ENCODE results near the gene SPRED2. TPM values are rescaled to one million over a fixed set of nuclear protein-coding genes. Genes with fewer than 3 reads are reported as not detected.
A peak's percentile ranks its signal among the peaks of the same experiment; 100 is the strongest.

SPRED2 gene
- total and polyA plus RNA-seq, 8 donors, result 6.4 to 23.3 (median 11.5) TPM

DNA sequence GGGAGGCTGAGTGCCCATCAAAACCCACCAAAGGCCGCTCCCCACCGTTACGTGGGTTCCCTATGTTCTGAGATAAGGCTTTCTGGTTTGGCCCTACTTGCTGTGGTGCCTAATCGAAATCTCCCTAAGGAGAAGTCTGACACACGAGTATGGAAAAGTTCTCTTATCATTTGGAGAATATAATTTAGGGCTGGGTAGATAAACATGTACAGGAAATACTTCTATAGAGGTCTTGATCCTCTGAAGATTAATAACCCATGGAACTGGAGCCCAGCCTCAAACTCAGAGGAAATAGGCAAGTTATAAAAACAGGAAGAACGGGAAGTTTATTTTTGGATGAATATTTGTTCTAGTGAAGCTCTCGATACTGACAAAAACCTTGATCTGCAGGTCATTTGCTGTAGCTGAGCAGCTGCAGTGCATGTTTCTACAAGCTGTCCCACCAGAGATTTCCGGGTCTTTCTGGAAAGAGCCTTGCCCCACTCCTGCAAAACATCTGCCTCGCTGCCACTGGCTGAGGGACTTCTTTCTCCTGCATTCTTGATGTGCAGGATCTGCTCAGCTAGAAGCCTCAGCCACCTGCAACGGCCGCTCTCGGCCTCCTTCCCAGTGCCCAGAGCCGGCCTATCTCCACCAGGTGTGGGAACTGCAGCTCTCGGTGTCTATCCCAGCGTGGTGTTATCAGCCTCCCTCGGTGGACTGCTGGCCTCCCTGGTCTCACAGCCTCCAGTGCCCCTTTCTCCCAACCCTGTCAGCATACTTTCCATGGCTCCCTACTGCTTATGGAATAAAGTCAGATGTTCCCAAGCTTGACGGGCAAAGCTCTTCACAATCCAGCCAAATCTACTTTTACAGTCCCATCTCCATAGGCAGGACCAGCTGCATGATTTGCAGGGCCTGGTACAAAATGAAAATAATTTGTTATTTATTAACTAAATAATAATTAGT lies 48.6 kb downstream of the SPRED2 start:
- H3K36me3 ChIP-seq, result no peaks in the 10 kb centered on the region
- H3K4me3 ChIP-seq, result peak overlapping the region in 1 of 4 donors; percentile 18
- peak overlapping the region; percentile 73 to 88 (median 84) for H3K27ac ChIP-seq
- WGBS, 5 donors, result 25 to 41% (median 29%) methylated on average over 17 of the region's 17 CpGs
- H3K27me3 ChIP-seq, result no peaks in the 10 kb centered on the region
- H3K4me1 ChIP-seq, result peaks cover 33 to 76% (median 57%) of the 10 kb centered on the region in 4 donors
- intact Hi-C loops (cut with DNase I; ENCODE audit: low total_unique reads), result no loop called here
- no peaks in the 10 kb centered on the region for H3K9me3 ChIP-seq
- DNase-seq, result peak; percentile 43
- TF ChIP-seq, protein P1, sequence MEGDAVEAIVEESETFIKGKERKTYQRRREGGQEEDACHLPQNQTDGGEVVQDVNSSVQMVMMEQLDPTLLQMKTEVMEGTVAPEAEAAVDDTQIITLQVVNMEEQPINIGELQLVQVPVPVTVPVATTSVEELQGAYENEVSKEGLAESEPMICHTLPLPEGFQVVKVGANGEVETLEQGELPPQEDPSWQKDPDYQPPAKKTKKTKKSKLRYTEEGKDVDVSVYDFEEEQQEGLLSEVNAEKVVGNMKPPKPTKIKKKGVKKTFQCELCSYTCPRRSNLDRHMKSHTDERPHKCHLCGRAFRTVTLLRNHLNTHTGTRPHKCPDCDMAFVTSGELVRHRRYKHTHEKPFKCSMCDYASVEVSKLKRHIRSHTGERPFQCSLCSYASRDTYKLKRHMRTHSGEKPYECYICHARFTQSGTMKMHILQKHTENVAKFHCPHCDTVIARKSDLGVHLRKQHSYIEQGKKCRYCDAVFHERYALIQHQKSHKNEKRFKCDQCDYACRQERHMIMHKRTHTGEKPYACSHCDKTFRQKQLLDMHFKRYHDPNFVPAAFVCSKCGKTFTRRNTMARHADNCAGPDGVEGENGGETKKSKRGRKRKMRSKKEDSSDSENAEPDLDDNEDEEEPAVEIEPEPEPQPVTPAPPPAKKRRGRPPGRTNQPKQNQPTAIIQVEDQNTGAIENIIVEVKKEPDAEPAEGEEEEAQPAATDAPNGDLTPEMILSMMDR (IDR thresholded peaks at IDR 0.05), result no peak
- TF ChIP-seq POLR2A (IDR thresholded peaks at IDR 0.05) (no peak), EP300 (IDR thresholded peaks at IDR 0.05) (no peak), POLR2AphosphoS5 (IDR thresholded peaks at IDR 0.05) (no peak)

GRCh38 chr2:65382776-65383357 lies 49.5 kb downstream of the SPRED2 start:
- Histone ChIP-seq H3K4me3 (peak overlapping the region in 3 of 4 donors; percentile 17 to 18 (median 18)), H3K4me1 (peaks cover 29 to 75% (median 61%) of the 10 kb centered on the region in 4 donors), H3K9me3 (no peaks in the 10 kb centered on the region), H3K27me3 (no peaks in the 10 kb centered on the region), H3K27ac (peak overlapping the region; percentile 73 to 88 (median 84)), H3K36me3 (no peaks in the 10 kb centered on the region)
- TF ChIP-seq EP300 (IDR thresholded peaks at IDR 0.05), result no peak
- peak in 2 of 3 donors; percentile 50 to 84 for TF ChIP-seq POLR2AphosphoS5 (IDR thresholded peaks at IDR 0.05)
- TF ChIP-seq, protein P1 (IDR thresholded peaks at IDR 0.05), result peak in 1 of 7 experiments; percentile 48
- TF ChIP-seq POLR2A (IDR thresholded peaks at IDR 0.05), result no peak
- intact Hi-C loops (cut with DNase I; ENCODE audit: low total_unique reads), result no loop called here
- DNase-seq, result peak; percentile 87 to 94
- 4 to 9% (median 7%) methylated on average over 20 of the region's 20 CpGs for WGBS, 5 donors

GRCh38 chr2:65382323-65382722 lies 50.1 kb downstream of the SPRED2 start:
- Histone ChIP-seq H3K36me3 (no peaks in the 10 kb centered on the region), H3K9me3 (no peaks in the 10 kb centered on the region), H3K27me3 (no peaks in the 10 kb centered on the region), H3K27ac (peak overlapping the region; percentile 73 to 88 (median 84)), H3K4me1 (peaks cover 30 to 81% (median 65%) of the 10 kb centered on the region in 4 donors), H3K4me3 (no peak overlapping the region)
- DNase-seq, result no peak
- TF ChIP-seq, protein P1 (IDR thresholded peaks at IDR 0.05), result no peak
- TF ChIP-seq EP300 (IDR thresholded peaks at IDR 0.05), result no peak
- no peak for TF ChIP-seq POLR2AphosphoS5 (IDR thresholded peaks at IDR 0.05)
- TF ChIP-seq POLR2A (IDR thresholded peaks at IDR 0.05), result no peak
- WGBS, 5 donors, result 15 to 41% (median 28%) methylated on average over 1 of the region's 1 CpG
- intact Hi-C loops (cut with DNase I; ENCODE audit: low total_unique reads), result no loop called here

DNA sequence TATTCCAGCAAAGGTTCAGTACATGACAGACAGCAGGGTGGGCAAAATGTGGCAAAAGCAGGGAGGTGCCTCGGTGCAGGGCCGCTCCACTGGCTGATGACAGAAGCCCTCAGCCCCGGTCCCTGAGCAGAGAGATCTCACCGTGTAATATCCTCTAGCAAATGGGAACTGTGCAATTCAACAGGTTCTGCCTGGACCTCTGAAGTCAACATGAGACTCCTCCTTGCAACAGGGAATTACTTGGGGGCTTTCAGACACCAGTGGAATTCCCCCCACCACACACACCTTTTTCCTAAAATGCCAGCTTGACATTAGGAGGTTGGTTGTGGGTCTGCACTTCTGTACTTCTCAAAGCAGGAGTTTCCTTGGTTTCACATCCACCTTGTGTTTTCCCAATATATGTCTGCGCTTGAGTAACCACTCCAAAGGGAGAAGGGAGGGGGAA lies 50.8 kb downstream of the SPRED2 start:
- Histone ChIP-seq H3K4me3 (no peak overlapping the region), H3K9me3 (no peaks in the 10 kb centered on the region), H3K4me1 (peaks cover 30 to 84% (median 65%) of the 10 kb centered on the region in 4 donors), H3K36me3 (no peaks in the 10 kb centered on the region), H3K27me3 (no peaks in the 10 kb centered on the region), H3K27ac (peak overlapping the region in 4 of 5 donors; percentile 51 to 88 (median 84))
- 82 to 92% (median 84%) methylated on average over 4 to 5 of the region's 5 CpGs for WGBS, 5 donors
- TF ChIP-seq, protein P1 (IDR thresholded peaks at IDR 0.05), result no peak
- no peak for TF ChIP-seq POLR2A (IDR thresholded peaks at IDR 0.05)
- no peak for TF ChIP-seq POLR2AphosphoS5 (IDR thresholded peaks at IDR 0.05)
- TF ChIP-seq EP300 (IDR thresholded peaks at IDR 0.05), result no peak
- intact Hi-C loops (cut with DNase I; ENCODE audit: low total_unique reads), result no loop called here
- DNase-seq, result no peak

Data from stomach (tissue), 9 donors.